Lower leg skin (tissue), 4 donors: ENCODE results near the gene C17orf107. TPM values are rescaled to one million over a fixed set of nuclear protein-coding genes. Genes with fewer than 3 reads are reported as not detected.

Source experiments
- DNase-seq, 2 donors: peaks; one replicate each; pipeline ENCODE4 v3.0.0-alpha.2; 2019; ENCODE audit warnings: low spot score in 2 of 2
- H3K4me3 ChIP-seq: fragments of 200-600 bp; sonication (generic); 2 replicates; pipeline ENCODE4 v1.5.1; 2017; ENCODE audit warnings: mild to moderate bottlenecking, low read depth; ENCODE audit not compliant: poor library complexity, severe bottlenecking
- POLR2A ChIP-seq, 2 donors: fragments of 450-650 bp; IDR thresholded peaks; one replicate each; pipeline ENCODE4 v1.6.1; 2016 to 2017; ENCODE audit warnings: antibody characterized with exemption in 2 of 2, mild to moderate bottlenecking in 1 of 2, moderate library complexity in 1 of 2
- WGBS, 2 donors: methylation state at CpG; one replicate each; pipeline ENCODE4 v1.1.5; 2018; 5-methylcytosine and 5-hydroxymethylcytosine counted together
- intact Hi-C: fragments of 100-400 bp; cut with DNase I; formaldehyde crosslinking; loops from one replicate; pipeline ENCODE4 v1.15.0; 2023; ENCODE audit warnings: low total_unique reads
- total RNA-seq, 4 donors: library from RNA; depleted of rRNA; stranded (reverse); fragments of >200 nt; gene quantifications; one replicate each; pipeline ENCODE4 v1.1.0, GENCODE V29; 2016
- TF ChIP-seq, protein P1 (sequence below), 3 donors: fragments of 450-650 bp; IDR thresholded peaks; one replicate each; pipeline ENCODE4 v1.5.1; 2016; ENCODE audit warnings: antibody characterized with exemption in 3 of 3, mild to moderate bottlenecking in 3 of 3, moderate library complexity in 2 of 3

Gene C17orf107
- total RNA-seq, 4 donors from 2014 or later = 7.0 to 13.4 (median 10.1) TPM

DNA sequence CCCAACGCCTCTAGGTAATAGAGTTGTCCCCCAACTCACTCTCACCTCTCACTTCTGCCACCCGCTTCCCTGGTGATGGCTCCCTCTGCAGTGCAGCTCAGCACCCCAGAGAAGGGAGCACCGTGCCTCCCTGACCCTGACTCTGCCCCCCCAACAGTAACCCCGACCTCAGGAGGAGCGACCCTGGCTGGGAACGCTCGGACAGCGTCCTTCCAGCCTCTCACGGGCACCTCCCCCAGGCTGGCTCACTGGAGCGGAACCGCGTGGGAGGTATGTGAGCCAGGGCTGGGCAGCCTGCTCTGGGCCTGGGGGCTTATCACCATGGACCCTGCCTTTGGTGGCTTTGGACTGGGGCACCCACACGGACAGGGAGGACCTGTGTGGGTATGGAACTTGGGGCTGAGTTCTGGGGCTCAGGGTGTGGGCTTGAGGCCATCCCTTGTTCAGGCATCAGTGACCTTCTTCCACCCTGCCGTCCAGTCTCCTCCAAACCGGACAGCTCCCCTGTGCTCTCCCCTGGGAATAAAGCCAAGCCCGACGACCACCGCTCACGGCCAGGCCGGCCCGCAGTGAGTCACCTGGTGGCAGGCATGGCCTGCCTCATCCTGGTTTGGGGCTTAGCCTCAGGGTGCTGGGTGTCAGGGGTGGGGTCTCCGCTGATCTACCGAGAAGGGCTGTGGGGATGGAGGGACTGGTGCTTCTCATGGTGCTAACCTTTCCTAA lies 6.7 kb upstream of the C17orf107 start:
- no peak for TF ChIP-seq POLR2A (IDR thresholded peaks at IDR 0.05)
- TF ChIP-seq, protein P1, sequence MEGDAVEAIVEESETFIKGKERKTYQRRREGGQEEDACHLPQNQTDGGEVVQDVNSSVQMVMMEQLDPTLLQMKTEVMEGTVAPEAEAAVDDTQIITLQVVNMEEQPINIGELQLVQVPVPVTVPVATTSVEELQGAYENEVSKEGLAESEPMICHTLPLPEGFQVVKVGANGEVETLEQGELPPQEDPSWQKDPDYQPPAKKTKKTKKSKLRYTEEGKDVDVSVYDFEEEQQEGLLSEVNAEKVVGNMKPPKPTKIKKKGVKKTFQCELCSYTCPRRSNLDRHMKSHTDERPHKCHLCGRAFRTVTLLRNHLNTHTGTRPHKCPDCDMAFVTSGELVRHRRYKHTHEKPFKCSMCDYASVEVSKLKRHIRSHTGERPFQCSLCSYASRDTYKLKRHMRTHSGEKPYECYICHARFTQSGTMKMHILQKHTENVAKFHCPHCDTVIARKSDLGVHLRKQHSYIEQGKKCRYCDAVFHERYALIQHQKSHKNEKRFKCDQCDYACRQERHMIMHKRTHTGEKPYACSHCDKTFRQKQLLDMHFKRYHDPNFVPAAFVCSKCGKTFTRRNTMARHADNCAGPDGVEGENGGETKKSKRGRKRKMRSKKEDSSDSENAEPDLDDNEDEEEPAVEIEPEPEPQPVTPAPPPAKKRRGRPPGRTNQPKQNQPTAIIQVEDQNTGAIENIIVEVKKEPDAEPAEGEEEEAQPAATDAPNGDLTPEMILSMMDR (IDR thresholded peaks at IDR 0.05) = no peak
- 81 to 87% methylated on average over 14 to 21 of the region's 23 CpGs for WGBS, 2 donors
- intact Hi-C loops = no loop called here
- H3K4me3 ChIP-seq = no peak overlapping the region
- DNase-seq = no peak

DNA sequence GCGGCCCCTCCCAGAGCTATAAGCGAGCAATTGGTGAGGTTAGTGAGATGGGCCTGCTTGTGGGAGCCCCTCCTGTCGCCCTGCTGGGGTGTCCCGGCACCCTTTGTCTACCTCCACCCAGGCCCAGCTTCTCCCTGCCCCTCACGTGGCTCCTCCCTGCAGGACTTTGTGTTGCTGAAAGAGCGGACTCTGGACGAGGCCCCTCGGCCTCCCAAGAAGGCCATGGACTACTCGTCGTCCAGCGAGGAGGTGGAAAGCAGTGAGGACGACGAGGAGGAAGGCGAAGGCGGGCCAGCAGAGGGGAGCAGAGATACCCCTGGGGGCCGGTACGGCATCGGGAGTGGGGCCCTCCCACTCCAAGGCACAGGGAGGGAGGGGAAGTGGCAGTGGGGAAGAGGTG lies 6.1 kb upstream of the C17orf107 start:
- 88 to 89% methylated on average over 18 of the region's 18 CpGs for WGBS, 2 donors
- no peak for DNase-seq
- intact Hi-C loops = no loop called here

DNA sequence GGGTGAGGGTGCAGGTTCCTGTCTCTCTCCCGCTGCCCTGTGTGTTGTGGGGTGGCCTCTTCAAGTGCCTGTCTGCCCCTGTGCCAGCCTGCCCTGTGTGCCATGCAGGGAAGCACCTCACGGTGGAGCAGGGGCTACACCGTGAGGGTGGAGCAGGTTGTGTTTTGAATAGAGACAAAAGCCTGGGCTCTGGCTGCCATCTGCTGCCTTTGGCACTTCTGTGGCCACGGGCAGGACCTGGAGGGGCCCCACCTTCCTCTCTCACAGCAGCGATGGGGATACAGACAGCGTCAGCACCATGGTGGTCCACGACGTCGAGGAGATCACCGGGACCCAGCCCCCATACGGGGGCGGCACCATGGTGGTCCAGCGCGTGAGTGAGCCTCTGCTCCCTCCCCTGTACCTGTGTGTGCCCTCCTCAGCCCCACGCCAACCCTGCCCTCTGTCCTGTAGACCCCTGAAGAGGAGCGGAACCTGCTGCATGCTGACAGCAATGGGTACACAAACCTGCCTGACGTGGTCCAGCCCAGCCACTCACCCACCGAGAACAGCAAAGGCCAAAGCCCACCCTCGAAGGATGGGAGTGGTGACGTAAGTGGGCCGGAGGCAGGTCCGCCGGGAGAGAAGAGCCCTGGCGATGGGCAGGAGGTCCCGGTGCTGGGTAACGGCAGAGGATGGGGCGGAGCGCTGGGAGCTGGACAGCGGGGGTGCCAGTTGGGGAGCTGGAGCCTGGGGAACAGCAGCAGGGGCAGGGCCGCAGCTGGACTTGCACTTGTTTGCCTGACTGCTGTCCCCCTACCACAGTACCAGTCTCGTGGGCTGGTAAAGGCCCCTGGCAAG lies 5.4 kb upstream of the C17orf107 start:
- no peak for DNase-seq
- H3K4me3 ChIP-seq = no peak overlapping the region
- intact Hi-C loops = no loop called here
- TF ChIP-seq, protein P1 (IDR thresholded peaks at IDR 0.05) = no peak
- TF ChIP-seq POLR2A (IDR thresholded peaks at IDR 0.05) = no peak
- 84 to 89% methylated on average over 31 of the region's 31 CpGs for WGBS, 2 donors

More for the DNA sequence above, 6.1 kb upstream of the C17orf107 start:
- H3K4me3 ChIP-seq = no peak overlapping the region
- no peak for TF ChIP-seq POLR2A (IDR thresholded peaks at IDR 0.05)
- TF ChIP-seq, protein P1 (IDR thresholded peaks at IDR 0.05) = no peak

DNA sequence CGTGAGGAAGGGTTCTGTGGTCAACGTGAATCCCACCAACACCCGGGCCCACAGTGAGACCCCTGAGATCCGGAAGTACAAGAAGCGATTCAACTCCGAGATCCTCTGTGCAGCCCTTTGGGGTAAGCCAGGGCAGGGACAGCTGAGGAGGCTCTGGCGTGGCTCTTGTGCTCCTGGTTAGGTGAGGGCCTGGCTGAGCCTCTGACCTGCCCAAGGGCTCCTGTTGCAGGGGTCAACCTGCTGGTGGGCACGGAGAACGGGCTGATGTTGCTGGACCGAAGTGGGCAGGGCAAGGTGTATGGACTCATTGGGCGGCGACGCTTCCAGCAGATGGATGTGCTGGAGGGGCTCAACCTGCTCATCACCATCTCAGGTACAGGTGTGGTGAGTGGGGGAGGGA lies 4.2 kb upstream of the C17orf107 start:
- no peak for DNase-seq
- 90 to 94% methylated on average over 5 to 13 of the region's 13 CpGs for WGBS, 2 donors

DNA sequence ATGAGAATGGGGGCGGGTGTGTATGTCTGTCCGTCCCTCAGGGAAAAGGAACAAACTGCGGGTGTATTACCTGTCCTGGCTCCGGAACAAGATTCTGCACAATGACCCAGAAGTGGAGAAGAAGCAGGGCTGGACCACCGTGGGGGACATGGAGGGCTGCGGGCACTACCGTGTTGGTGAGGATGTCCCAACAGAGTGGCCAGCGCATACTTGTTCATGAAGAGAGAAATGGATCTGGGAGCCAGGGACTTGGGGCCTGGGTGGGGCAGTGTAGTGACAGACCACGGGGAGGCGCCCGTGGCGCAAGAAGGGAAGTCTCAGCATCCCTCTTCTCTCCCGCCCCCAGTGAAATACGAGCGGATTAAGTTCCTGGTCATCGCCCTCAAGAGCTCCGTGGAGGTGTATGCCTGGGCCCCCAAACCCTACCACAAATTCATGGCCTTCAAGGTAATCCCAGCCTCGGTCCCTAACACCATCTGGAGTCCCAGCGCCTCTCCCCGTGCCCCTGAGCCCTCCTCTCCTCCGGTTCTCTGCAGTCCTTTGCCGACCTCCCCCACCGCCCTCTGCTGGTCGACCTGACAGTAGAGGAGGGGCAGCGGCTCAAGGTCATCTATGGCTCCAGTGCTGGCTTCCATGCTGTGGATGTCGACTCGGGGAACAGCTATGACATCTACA lies 3.5 kb upstream of the C17orf107 start:
- intact Hi-C loops = no loop called here
- no peak overlapping the region for H3K4me3 ChIP-seq
- WGBS, 2 donors = 69 to 73% methylated on average over 26 to 27 of the region's 27 CpGs
- TF ChIP-seq, protein P1 (IDR thresholded peaks at IDR 0.05) = no peak
- TF ChIP-seq POLR2A (IDR thresholded peaks at IDR 0.05) = no peak
- no peak for DNase-seq

More for the DNA sequence above, 4.2 kb upstream of the C17orf107 start:
- no peak overlapping the region for H3K4me3 ChIP-seq
- TF ChIP-seq POLR2A (IDR thresholded peaks at IDR 0.05) = no peak
- TF ChIP-seq, protein P1 (IDR thresholded peaks at IDR 0.05) = no peak
- intact Hi-C loops = no loop called here
